IPS DF 4.7 (cell line): ENCODE measurements around the gene KRTAP1-5.
"Not testable (repeated sequence)": the region's sequence is repeated elsewhere in the genome, so short reads cannot be mapped to it uniquely, and the experiment has no call there.

Experiments used
- DNase-seq: peaks from one replicate; pipeline ENCODE4 v3.0.0-alpha.2; 2013; ENCODE audit warnings: low spot score; ENCODE audit errors: extremely low read depth

The KRTAP1-5 gene

DNA sequence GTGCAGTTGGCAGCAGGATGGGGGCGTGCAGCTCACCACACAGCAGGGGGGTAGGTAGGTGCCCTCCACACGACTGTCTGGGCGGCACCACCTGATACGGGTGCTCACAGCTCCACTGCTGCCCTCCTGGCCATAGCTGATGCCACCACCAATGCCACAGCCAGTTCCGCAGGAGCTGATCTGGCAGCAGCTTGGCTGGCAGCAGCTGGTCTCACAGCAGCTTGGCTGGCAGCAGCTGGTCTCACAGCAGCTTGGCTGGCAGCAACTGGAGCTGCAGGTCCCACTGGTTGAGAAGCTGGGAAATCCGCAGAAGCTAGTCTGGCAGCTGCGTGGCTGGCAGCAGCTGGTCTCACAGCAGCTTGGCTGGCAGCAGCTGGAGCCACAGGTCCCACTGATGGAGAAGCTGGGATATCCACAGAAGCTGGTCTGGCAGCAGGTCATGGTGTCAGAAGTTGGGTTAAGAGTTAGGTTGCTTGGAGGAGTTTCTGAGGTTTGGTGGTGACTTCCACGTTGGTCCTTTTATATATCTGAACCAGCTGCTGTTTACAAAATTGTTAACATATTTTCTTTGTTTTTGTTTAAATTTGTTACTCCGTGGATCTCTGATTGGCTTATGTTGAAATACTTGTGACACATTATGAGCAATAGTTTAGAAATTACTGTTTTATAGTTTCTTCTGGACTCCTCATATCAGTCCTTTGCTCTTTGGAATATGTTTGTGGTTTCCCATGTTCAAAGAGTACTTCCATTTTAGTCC, at the start of gene KRTAP1-5:
KRTAP1-5 (minus strand) TSS at position 494 of the 757 bp plus-strand sequence; CDS start at position 441, 53 bp downstream.
- no peak for DNase-seq

DNA sequence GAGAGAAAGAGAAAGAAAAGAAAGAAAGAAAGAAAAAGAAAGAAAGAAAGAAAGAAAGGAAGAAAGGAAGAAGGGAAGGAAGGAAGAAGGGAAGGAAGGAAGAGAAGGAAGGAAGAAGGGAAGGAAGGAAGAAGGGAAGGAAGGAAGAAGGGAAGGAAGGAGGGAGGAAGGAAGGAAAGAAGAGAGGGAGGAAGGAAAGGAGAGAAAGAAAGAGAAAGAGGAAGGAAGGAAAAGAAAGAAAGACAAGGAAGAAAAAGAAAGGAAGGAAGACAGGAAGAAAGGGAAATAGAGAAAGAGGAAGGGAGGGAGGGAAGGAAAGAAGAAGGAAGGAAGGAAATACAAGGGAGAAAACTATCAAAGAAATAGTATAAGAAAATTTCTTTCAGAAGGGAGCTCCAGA, 49.8 kb upstream of the KRTAP1-5 start:
- no peak for DNase-seq

DNA sequence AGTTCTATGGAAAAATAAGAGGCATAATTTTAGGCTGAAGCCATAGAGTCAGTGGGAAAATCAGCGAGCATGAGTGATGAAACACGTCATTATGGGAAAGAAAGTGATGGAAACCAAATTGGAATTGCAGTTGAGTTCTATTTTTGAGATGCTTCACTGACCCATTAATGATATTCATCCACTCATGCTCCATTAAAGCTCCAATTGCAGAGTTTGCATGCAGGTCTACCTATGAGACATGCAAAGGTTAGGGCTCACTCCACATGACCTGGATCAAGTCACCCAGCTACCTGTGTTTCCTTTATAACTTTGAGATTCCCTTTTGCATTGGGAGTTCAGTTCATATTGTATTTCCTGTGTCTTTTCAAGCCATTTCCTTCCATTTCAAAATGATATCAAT, 46.7 kb upstream of the KRTAP1-5 start:
- DNase-seq: no peak

- no peak for DNase-seq
These were observed 44.8 kb upstream of the KRTAP1-5 start for GRCh38 chr17:41071606-41072360.

- no peak for DNase-seq
These were observed 42.0 kb upstream of the KRTAP1-5 start for GRCh38 chr17:41069031-41069430.

DNA sequence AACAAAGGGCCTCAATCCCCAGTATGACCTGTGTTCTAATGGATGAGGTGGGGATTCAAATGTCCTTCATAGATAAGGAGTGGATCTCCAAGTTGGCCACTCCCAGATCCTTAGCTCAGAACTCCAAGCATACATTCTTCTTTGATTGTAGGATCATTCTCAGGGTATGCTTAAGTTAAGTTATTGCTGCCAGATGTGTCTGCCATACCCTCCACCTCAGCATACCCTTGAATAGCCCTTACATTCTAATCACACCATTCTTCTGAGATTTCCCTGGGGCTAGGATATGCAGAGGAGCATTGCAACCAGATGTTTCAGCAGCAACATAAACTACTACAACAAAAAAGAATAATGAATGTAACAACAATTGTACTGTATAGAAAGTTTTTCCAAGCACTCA, 40.3 kb upstream of the KRTAP1-5 start:
- no peak for DNase-seq

DNA sequence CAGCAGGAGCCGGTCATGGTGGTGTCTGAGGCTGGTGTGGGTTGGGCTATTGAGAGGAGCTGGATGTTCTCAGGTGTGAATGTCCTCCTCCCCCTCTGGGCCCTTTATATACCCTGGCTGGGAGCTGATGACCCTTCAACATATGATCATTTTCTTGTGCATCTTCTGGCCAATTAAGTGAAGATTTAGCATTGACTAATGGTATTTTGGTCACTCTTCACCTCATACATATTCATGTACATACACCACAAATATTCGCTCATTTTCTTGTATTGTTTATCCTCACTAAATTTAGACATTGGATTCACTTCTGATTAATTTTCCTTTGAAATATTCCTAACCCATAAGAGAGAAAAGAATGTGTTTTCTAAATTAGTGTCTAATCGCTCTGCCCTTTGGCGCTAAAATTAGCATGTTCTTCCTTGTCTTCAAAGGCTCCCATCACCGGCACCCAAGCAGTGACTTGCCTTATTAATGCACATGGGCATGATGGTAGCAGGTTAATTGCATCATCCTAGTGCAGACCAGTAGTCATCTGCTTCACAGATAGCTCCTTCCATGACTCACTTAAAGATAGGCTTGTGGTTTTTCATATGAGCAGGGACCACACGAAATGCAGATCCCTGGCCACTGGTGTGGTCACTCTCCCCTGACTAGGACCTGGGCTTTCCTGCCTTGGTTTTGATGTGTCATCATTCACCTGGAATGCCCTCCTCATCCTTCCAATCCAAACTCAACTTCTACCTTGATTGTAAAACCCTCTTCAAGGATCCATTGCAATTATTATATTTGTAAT, 39.0 kb upstream of the KRTAP1-5 start, which contains the start of gene KRTAP2-4:
KRTAP2-4 (minus strand) TSS at position 51 of the 796 bp plus-strand sequence; CDS start at position 17, 34 bp downstream.
- DNase-seq: no peak

DNA sequence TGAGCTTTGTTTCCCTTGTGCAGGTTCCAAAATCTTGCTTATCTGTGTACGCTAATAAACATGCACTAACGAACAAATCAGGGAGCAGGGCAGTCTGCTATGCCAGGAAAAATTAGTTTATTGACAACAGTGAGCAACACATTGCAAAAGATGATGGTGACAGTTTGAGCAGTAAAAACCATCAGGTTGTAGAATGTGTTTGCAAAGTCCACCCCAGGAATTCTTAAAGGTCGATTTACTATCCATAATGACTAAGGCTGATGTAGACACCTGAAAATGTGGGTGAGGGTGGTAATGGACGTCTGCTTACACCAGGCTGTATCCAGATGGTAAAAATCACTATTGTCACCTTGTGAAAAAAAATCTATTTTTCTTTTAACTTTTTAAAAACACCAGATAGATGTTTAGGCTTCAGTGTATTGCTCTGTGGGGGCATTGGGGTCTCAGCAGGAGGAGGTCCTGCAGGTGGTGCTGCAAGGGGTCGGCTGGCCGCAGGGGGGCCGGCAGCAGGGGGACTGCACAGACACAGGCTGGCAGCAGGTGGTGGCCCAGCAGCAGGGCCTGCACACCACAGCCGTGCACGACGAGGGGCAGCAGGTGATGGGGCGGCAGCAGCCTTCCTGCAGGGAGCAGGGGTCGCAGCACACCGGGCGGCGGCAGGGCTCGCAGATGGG, 38.1 kb upstream of the KRTAP1-5 start:
- not testable (repeated sequence) for DNase-seq

- no peak for DNase-seq
These were observed 37.3 kb upstream of the KRTAP1-5 start for GRCh38 chr17:41064301-41064700.

DNA sequence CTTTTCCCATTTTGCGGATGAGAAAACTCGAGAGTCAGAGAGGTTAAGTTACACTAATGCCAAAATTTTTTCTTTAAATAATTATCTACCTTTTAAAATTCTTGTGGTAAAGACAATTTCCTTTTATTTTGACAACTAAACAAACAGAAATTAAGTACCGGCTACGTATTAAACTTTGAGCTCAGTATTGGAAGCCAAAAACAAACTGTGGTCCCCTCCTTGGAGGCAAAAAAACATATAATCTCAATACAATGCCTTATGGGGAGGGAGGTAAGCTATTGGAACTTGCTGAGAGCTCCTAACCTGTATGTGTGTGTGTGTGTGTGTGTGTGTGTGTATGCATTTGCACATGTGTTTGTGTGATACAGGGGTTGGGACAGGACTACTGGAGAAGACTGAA, 36.4 kb upstream of the KRTAP1-5 start:
- no peak for DNase-seq

DNA sequence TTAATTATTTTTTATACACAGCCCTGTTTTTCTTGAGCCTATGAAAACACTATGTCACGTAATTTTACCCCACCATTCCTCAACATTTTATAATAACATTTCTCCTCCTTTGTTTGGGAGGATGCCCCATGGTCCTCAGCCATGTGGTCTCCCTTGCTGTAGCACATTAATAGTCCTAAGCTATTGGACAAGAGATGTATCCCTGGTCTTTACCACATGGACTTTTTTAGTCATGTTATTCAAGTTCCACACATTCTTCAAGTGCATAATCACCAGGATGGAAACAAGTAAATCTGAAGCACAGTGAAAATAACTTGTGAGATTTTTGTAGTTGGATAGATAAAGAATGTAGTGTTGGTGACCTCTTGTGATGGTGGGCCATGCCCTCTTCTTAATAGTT, 35.0 kb upstream of the KRTAP1-5 start:
- no peak for DNase-seq

- DNase-seq: no peak
These were observed 33.1 kb upstream of the KRTAP1-5 start, which contains the start of gene KRTAP2-3 for GRCh38 chr17:41060052-41060604. TSS of gene KRTAP2-3 (minus strand) at chr17:41060114. CDS start at chr17:41060050, 64 bp downstream.

GRCh38 chr17:41059276-41060051, 32.5 kb upstream of the KRTAP1-5 start:
- not testable (repeated sequence) for DNase-seq

GRCh38 chr17:41058741-41059140, 31.7 kb upstream of the KRTAP1-5 start:
- DNase-seq: no peak

DNA sequence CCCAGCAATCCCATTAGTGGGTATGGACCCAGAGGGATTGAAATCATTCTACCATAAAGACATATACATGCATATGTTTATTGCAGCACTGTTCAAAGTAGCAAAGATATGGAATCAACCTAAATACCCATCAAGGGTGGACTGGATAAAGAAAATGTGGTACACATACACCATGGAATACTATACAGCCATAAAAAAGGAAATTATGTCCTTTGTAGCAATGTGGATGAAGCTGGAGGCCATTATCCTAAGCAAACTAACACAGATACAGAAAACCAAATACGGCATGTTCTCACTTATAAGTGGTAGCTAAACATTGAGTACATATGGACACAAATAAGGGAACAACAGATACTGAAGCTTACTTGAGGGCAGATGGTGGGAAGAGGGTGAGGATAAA, 30.5 kb upstream of the KRTAP1-5 start:
- DNase-seq: no peak

DNA sequence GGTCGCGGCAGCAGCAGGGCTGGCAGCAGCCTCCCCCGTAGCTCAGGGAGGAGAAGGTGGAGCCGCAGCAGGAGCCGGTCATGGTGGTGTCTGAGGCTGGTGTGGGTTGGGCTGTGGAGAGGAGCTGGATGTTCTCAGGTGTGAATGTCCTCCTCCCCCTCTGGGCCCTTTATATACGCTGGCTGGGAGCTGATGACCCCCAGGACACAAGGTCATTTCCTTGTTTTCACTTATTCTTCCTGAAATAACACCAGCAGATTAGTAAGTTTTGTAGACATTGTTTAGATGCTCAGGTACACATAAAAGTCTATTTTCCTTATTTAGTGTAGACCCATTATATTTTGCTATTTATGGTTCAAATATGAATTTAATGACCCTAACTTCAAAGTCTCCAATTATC, 28.1 kb upstream of the KRTAP1-5 start, which contains the start of gene KRTAP2-2:
KRTAP2-2 (minus strand) TSS at position 101 of the 400 bp plus-strand sequence; CDS start at position 82, 19 bp downstream.
- DNase-seq: not testable (repeated sequence)

GRCh38 chr17:41054556-41054955, 27.5 kb upstream of the KRTAP1-5 start:
- DNase-seq: not testable (repeated sequence)

DNA sequence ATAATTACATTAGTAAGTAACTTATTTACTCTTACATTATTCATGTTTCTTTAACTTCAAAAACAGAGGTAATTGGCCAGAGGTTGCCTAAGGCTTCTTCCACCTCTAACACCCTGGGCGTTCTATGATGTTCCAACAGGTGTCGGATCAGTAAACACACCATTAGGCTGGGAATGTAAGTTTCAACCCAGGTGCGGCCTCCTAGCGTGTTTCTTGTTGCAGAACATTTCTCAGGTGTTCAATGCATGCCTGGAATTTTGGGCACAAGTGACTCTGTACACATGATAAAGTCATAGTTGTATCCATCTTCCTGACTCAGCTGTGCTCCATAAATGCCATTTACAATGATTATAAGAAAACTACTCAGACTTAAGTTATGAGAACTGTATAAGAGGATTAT, 27.0 kb upstream of the KRTAP1-5 start:
- no peak for DNase-seq

GRCh38 chr17:41052566-41052965, 25.6 kb upstream of the KRTAP1-5 start:
- DNase-seq: no peak

- no peak for DNase-seq
These were observed 22.1 kb upstream of the KRTAP1-5 start for GRCh38 chr17:41049110-41049509.
